HG02870 (cell line): ENCODE data around the gene MED28.
"Not testable (repeated sequence)": the region's sequence is repeated elsewhere in the genome, so short reads cannot be mapped to it uniquely, and the experiment has no call there.

Experiments used
- ATAC-seq: cut with Tn5 transposase; IDR thresholded peaks from one replicate; pipeline ENCODE4 v1.9.1; 2021; ENCODE audit warnings: mild to moderate bottlenecking, moderate library complexity; ENCODE audit not compliant: unreplicated experiment

Gene MED28

DNA sequence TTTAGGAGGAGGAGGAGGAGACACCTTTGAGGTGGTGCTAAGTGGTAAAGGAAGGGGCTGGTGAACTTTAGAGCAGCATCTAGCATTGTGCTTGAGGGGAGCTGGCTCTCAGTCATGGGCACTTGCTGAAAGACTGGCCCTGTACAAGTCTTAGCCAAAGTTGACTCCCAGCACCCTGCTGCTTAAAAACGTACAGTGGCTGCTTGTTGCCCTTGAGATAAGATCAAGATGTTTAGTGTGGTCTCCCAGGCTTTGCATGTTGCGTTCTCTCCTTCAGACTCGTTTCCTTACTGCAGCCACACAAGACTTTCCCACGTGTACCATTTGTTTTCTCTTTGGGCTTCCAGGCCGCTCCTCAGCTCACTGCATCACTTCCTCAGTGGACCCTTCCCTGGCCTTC, 1.8 kb downstream of the MED28 start:
- ATAC-seq: no peak

DNA sequence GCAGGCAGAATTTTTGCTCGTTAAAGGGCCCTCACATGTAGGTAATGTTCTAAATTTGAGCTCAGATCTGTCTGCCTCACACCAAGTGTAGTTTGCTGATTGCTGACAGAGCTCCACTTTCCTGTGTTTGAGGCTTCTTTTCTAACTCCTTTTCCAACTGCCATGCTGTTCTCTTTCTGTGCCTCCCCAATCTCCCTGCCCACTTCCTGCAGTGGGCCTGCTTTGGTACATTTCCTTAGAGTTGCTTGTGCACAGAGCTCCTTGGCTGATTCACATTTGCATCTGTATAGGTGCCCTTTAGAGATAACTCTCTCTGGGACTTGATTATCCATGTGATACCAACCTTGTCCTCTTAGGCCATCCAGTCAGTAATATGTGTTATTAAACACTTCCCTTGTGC, 4.5 kb downstream of the MED28 start:
- no peak for ATAC-seq

GRCh38 chr4:17619416-17620105, 5.1 kb downstream of the MED28 start:
- no peak for ATAC-seq

DNA sequence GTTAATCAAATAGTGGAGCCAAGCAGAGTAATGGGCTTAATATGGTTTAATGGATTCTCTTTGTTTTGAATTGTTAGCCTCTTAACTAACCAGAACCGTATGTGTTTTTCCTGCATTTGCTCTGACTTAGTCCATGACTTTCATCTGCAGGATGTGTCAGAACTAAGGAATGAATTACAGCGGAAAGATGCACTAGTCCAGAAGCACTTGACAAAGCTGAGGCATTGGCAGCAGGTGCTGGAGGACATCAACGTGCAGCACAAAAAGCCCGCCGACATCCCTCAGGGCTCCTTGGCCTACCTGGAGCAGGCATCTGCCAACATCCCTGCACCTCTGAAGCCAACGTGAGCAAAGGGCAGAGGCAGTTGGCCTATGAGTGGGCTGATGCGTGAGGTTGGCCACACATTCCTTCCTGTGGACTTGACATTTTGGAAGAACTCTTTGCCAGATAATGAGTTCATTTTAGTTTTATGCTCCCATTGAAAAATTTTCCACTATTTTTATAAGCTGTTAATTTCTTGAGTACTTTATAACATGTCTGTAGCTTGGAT, 9.1 kb downstream of the MED28 start:
- ATAC-seq: no peak

DNA sequence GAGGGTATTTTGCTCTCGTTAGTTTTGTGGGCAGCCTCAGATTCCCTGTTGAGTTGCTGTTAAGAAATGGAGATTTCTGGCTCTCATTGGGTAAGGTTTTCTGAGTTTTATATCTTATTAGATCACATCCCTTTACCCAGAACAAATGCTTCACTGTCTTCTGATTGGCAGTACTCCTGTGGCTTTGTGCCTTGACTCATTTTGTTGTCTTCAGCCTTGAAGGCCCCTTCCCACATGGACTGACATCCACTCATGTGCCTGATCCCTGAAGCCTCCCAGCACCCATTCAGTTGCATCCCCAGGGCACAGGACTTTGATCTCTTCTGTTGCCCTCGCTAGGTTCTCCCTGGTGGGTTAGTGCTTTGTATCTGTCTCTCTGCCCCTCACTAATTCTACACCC, 10.4 kb downstream of the MED28 start:
- ATAC-seq: no peak

GRCh38 chr4:17630228-17630627, 15.8 kb downstream of the MED28 start:
- no peak for ATAC-seq

- ATAC-seq: no peak
Measured at GRCh38 chr4:17633600-17633999, 19.2 kb downstream of the MED28 start.

DNA sequence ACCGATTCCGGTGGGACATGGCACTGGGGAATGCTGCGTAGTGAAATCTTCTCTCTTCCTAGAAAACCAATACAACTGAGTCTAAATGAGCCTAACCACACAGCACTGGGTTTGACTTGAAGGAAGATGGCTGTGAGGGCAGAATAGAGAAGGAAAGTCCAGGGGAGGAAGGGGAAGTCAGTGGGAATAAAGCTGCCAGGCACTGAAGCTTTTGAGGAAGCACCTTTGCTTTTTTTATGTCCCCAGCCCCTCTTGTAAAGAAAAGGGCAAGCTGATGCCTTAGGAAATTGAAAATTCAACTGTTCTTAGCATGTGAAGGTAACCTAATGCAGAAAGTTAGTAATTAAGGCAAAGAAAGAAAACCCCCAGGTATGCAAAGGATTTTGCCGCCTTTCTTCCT, 20.6 kb downstream of the MED28 start:
- ATAC-seq: no peak

GRCh38 chr4:17636341-17636695, 21.9 kb downstream of the MED28 start:
- ATAC-seq: peak; percentile 4

DNA sequence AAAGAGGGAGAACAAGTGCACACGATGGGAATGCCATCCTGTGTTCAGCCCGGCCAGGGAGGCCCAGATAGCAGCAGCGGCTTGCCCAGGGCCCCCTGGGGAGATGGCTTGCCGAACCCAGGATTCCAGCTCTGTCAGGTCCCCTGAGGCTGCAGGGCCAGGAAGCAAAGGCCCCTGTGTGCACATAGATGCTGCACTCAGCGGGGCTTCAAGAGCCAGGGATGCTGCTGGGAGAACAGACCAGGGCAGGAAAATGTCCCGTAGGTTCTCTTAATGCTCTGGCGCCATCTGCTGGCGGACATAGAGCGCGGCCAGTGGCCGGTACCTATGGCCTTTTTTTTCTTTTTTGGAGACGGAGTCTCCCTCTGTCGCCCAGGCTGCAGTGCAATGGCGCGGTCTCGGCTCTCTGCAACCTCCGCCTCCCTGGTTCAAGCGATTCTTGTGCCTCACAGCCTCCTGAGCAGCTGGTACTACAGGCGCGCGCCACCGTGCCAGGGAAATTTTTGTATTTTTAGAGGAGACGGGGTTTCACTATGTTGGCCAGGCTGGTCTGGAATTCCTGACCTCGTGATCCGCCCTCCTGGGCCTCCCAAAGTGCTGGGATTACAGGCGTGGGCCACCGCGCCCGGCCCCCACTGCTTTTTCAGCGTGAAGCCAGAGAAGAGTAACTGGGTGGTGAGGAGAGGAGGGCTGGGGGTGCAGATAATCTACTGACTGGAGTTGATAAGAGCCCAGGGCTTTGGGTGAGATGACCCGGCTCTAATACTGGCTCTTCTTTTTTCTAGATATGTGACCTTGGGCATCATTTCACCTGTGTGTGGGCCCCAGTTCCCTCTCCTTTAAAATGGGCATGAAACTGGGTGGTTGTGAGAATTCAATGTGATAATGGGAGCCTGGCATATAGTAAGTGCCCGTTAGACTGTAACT, 22.5 kb downstream of the MED28 start:
- peak; percentile 94 for ATAC-seq

DNA sequence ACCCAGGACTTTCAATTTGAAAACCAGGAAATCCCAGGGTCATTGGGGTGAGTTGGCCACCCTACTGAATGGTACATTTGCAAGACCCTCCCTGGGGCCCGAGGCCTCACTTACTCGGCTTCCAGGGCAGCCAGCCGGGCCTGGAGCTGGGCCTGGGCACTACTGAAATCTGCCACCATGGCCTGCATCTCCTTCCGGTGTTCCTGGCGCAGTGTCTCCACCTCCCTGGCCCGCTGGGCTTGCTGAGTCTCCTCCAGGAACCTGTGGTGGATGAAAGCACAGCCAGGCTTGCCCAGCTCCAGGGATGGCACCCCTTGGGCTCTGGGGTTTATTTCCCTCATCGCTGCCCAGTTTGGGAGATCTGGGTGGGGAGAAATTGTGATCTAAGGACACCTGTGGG, 24.7 kb downstream of the MED28 start:
- ATAC-seq: no peak

GRCh38 chr4:17642398-17642783, 27.9 kb downstream of the MED28 start:
- ATAC-seq: no peak

DNA sequence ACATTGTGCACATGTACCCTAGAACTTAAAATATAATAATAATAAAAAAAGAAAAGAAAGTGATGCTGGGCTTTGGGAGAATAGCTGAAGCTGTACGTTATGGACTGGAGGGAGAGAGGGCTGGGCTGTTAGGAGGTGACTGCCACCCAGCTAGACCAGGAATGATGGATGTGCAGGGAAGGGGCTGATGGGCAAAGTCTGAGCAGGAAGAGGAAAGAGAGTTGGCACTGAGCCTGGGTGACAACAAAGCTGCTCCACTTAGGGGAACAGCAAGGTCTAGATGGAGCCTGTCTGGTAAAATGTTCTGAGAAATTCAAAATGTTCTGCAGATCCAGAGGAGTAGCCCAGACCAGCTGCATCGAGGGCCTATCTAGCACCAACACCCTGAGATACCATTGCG, 32.3 kb downstream of the MED28 start:
- no peak for ATAC-seq

- ATAC-seq: no peak
Measured at GRCh38 chr4:17647176-17647806, 32.9 kb downstream of the MED28 start.

DNA sequence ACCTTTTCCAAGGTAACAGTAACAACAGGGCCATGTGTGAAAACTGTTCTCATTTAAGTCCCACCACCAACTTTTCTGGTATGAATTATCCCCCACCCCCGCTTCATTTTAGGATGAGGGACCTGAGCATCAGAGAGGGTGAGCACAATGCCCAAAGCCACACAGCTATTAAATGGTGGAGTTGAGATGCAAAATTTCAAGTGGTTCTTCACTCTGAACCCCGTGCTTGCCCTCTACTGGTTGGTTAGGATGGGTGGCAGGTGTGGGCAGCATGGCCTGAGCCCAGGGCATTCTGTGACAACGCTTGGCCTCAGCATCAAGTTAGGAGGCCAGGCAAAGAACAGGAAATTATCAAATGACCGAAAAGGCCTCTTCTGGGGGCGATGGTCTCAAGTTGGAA, 33.5 kb downstream of the MED28 start:
- ATAC-seq: no peak

- no peak for ATAC-seq
Measured at GRCh38 chr4:17650406-17650805, 36.0 kb downstream of the MED28 start.

DNA sequence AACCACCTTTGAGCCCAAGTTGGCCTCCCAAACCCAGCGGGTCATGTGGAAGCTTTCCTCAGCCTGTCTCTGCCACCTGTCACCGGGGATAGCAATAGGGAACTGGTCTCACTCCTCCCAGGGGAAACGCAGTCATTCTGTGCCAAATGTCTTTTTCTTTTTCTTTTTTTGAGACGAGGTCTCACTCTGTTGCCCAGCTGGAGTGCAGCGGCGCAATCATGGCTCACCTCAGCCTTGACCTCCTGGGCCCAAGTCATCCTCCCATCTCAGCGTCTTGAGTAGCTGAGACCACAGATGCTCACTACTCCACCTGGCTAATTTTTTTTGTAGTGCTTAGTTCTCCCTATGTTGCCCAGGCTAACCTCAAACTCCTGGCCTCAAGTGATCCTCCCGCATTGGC, 40.3 kb downstream of the MED28 start:
- no peak for ATAC-seq

GRCh38 chr4:17657090-17657489, 42.6 kb downstream of the MED28 start:
- ATAC-seq: no peak

DNA sequence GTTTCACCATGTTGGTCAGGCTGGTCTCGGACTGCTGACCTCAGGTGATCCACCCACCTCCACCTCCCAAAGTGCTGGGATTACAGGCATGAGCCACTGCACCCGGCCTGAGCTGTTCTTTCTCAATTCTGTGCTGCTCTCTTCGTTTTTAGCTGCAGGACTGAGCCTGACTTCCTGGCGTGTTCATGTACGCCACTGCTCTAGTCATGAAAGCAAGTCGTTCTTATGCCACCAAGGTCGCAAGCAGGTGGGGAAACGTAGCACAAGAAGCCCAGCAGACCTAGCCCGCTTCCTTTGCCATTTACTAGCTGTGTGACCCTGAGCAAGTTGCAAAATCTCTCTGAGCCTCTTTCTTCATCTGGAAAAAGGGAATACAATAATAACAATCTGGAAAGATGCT, 43.4 kb downstream of the MED28 start:
- ATAC-seq: no peak

DNA sequence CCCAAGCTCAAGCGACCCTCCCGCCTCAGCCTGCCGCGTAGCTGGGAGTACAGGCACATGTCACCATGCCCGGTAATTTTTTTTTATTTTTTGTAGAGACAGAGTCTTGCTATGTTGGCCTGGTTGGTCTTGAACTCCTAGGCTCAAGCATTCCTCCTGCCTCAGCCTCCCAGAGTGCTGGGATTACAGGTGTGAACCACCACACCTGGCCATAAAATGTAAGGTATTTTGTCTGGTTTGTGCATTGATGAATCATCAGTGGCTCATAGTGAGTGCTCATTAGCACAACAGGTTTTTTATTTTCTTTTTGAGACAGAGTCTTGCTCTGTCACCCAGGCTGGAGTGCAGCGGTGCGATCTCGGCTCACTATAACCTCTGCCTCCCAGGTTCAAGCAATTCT, 44.8 kb downstream of the MED28 start:
- not testable (repeated sequence) for ATAC-seq

GRCh38 chr4:17662694-17663093, 48.3 kb downstream of the MED28 start:
- ATAC-seq: no peak

DNA sequence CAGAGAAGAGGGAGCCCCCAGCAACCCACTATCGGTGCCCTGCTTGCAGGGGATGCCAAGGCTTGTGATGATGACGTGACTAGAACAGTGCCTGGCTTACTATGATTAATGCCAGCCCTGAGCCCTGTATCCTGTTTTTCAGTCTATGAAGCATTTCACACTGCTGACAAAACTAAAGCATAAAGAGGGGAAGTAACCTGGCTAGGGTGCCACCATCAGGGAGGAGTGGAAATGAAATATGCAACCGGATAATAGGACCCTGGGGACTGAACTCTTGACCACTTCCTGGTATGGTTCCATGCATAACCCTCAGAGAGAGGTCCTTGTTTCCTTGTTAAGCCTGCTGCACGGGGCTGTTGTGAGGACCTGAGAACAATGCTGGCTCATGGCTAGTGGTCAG, 50.3 kb downstream of the MED28 start:
- peak; percentile 70 for ATAC-seq
